ENCODE results near the gene COG7.

The COG7 gene

GRCh38 chr16:23423496-23424049 is 29.4 kb downstream of the COG7 start:
- Histone ChIP-seq H4K20me1 (ENCODE audit: insufficient read depth, low read length) (no peaks in the 10 kb centered on the region), H3K9ac (ENCODE audit: low read length) (no peak overlapping the region), H3K9me3 (replicated peaks; ENCODE audit: insufficient read depth, low read length) (no peaks in the 10 kb centered on the region), H3K4me2 (ENCODE audit: low read depth, low read length) (no peak overlapping the region), H3K79me2 (ENCODE audit: low read length) (no peaks in the 10 kb centered on the region), H3F3A (ENCODE audit: insufficient read depth, low read length) (no peaks in the 10 kb centered on the region), H3K27ac (ENCODE audit: low read length) (no peak overlapping the region), H2AFZ (ENCODE audit: low read length) (no peak overlapping the region), H3K4me1 (ENCODE audit: low read length) (no peaks in the 10 kb centered on the region), H3K9me2 (replicated peaks; ENCODE audit: insufficient read depth, low read length) (no peaks in the 10 kb centered on the region), H3K36me3 (replicated peaks; ENCODE audit: insufficient read depth, low read length) (no peaks in the 10 kb centered on the region), H3K4me3 (ENCODE audit: low read length) (no peak overlapping the region), H3K27me3 (replicated peaks; ENCODE audit: insufficient read depth, low read length) (no peaks in the 10 kb centered on the region)
- no peak for DNase-seq
- no peak for TF ChIP-seq CTCF (IDR thresholded peaks at IDR 0.05; ENCODE audit: low read length)

GRCh38 chr16:23420011-23420410 is 33.0 kb downstream of the COG7 start:
- H2AFZ ChIP-seq (ENCODE audit: low read length) = no peak overlapping the region
- no peak overlapping the region for H3K4me3 ChIP-seq (ENCODE audit: low read length)
- no peaks in the 10 kb centered on the region for H3K79me2 ChIP-seq (ENCODE audit: low read length)
- no peak for DNase-seq
- H3K27ac ChIP-seq (ENCODE audit: low read length) = no peak overlapping the region
- no peaks in the 10 kb centered on the region for H3K27me3 ChIP-seq (replicated peaks; ENCODE audit: insufficient read depth, low read length)
- H3K4me2 ChIP-seq (ENCODE audit: low read depth, low read length) = no peak overlapping the region
- no peaks in the 10 kb centered on the region for H3K4me1 ChIP-seq (ENCODE audit: low read length)
- no peaks in the 10 kb centered on the region for H4K20me1 ChIP-seq (ENCODE audit: insufficient read depth, low read length)
- H3F3A ChIP-seq (ENCODE audit: insufficient read depth, low read length) = no peaks in the 10 kb centered on the region
- TF ChIP-seq EZH2 (optimal IDR thresholded peaks at IDR 0.05; ENCODE audit: low read depth, low read length) (no peak), CTCF (IDR thresholded peaks at IDR 0.05; ENCODE audit: low read length) (no peak), EZH2phosphoT487 (IDR thresholded peaks at IDR 0.05; ENCODE audit: low read length) (no peak)
- no peak overlapping the region for H3K9ac ChIP-seq (ENCODE audit: low read length)
- H3K9me2 ChIP-seq (replicated peaks; ENCODE audit: insufficient read depth, low read length) = no peaks in the 10 kb centered on the region
- no peaks in the 10 kb centered on the region for H3K9me3 ChIP-seq (replicated peaks; ENCODE audit: insufficient read depth, low read length)
- H3K36me3 ChIP-seq (replicated peaks; ENCODE audit: insufficient read depth, low read length) = no peaks in the 10 kb centered on the region

GRCh38 chr16:23416816-23417215 is 36.2 kb downstream of the COG7 start:
- Histone ChIP-seq H2AFZ (ENCODE audit: low read length) (no peak overlapping the region), H3K4me3 (ENCODE audit: low read length) (no peak overlapping the region), H3K4me2 (ENCODE audit: low read depth, low read length) (no peak overlapping the region), H3K36me3 (replicated peaks; ENCODE audit: insufficient read depth, low read length) (no peaks in the 10 kb centered on the region), H3K9ac (ENCODE audit: low read length) (no peak overlapping the region), H3K27me3 (replicated peaks; ENCODE audit: insufficient read depth, low read length) (no peaks in the 10 kb centered on the region), H4K20me1 (ENCODE audit: insufficient read depth, low read length) (no peaks in the 10 kb centered on the region), H3K79me2 (ENCODE audit: low read length) (no peaks in the 10 kb centered on the region), H3K9me2 (replicated peaks; ENCODE audit: insufficient read depth, low read length) (no peaks in the 10 kb centered on the region), H3F3A (ENCODE audit: insufficient read depth, low read length) (no peaks in the 10 kb centered on the region), H3K27ac (ENCODE audit: low read length) (no peak overlapping the region), H3K4me1 (ENCODE audit: low read length) (no peaks in the 10 kb centered on the region), H3K9me3 (replicated peaks; ENCODE audit: insufficient read depth, low read length) (no peaks in the 10 kb centered on the region)
- no peak for DNase-seq
- no peak for TF ChIP-seq CTCF (IDR thresholded peaks at IDR 0.05; ENCODE audit: low read length)
- no peak for TF ChIP-seq EZH2 (optimal IDR thresholded peaks at IDR 0.05; ENCODE audit: low read depth, low read length)
- no peak for TF ChIP-seq EZH2phosphoT487 (IDR thresholded peaks at IDR 0.05; ENCODE audit: low read length)
